Spleen (tissue), 11 donors: ENCODE measurements around the gene AHCYL2. TPM values are rescaled to one million over a fixed set of nuclear protein-coding genes. Genes with fewer than 3 reads are reported as not detected.

Experiments
- DNase-seq: peaks from one replicate; pipeline ENCODE4 v3.0.0-alpha.2; 2020
- H3K27ac ChIP-seq, 8 donors: fragments of 200-600 bp; sonication (generic) in 7 of 8; 1 replicate in 4 of 8; 2 replicates in 4 of 8; pipeline versions ENCODE4 v1.5.0 to v1.8.0; 2016 to 2021; ENCODE audit warnings: inconsistent platforms in 4 of 8, mild to moderate bottlenecking in 4 of 8, moderate library complexity in 1 of 8
- H3K27me3 ChIP-seq, 7 donors: fragments of 200-600 bp; sonication (generic) in 6 of 7; replicated peaks in 1 of 7; 1 replicate in 4 of 7; 2 replicates in 3 of 7; pipeline versions ENCODE4 v1.5.0 to v1.8.0; 2016 to 2021; ENCODE audit warnings: inconsistent platforms in 3 of 7, mild to moderate bottlenecking in 1 of 7
- H3K36me3 ChIP-seq, 6 donors: fragments of 200-600 bp; sonication (generic) in 5 of 6; 1 replicate in 4 of 6; 2 replicates in 2 of 6; pipeline versions ENCODE4 v1.5.0 to v1.8.0; 2016 to 2021; ENCODE audit warnings: inconsistent platforms in 2 of 6
- H3K4me1 ChIP-seq, 6 donors: fragments of 200-600 bp; sonication (generic) in 5 of 6; 1 replicate in 3 of 6; 2 replicates in 3 of 6; pipeline versions ENCODE4 v1.5.0 to v1.8.0; 2016 to 2021; ENCODE audit warnings: inconsistent platforms in 3 of 6
- H3K4me3 ChIP-seq, 8 donors: fragments of 200-600 bp; sonication (generic) in 7 of 8; 1 replicate in 4 of 8; 2 replicates in 4 of 8; pipeline versions ENCODE4 v1.5.0 to v1.8.0; 2016 to 2021; ENCODE audit warnings: inconsistent platforms in 4 of 8, mild to moderate bottlenecking in 4 of 8, moderate library complexity in 2 of 8
- H3K9me3 ChIP-seq, 8 donors: fragments of 200-600 bp; sonication (generic) in 7 of 8; 1 replicate in 4 of 8; 2 replicates in 4 of 8; pipeline versions ENCODE4 v1.5.0 to v1.8.0; 2016 to 2021; ENCODE audit warnings: inconsistent platforms in 4 of 8
- CTCF ChIP-seq, 11 experiments: fragments of 200-600 bp in 7 of 11; fragments of 450-650 bp in 4 of 11; sonication (generic) in 4 of 11; IDR thresholded peaks in 8 of 11; conservative IDR thresholded peaks in 3 of 11; 1 replicate in 7 of 11; 2 replicates in 4 of 11; pipeline versions ENCODE4 v1.4.0 to v1.8.0; 2016 to 2021; ENCODE audit warnings: antibody characterized with exemption in 11 of 11, inconsistent platforms in 4 of 11, mild to moderate bottlenecking in 1 of 11
- POLR2A ChIP-seq, 3 donors: fragments of 450-650 bp; IDR thresholded peaks; one replicate each; pipeline ENCODE4 v1.5.1; 2017; ENCODE audit warnings: antibody characterized with exemption in 3 of 3, mild to moderate bottlenecking in 1 of 3
- POLR2AphosphoS5 ChIP-seq, 3 donors: sonication (generic); formaldehyde crosslinking; IDR thresholded peaks; one replicate each; pipeline ENCODE4 v1.5.1; 2017; ENCODE audit warnings: antibody characterized with exemption in 3 of 3
- WGBS, 5 donors: extraction: QIAGEN DNeasy Blood & Tissue Kit in 3 of 5; methylation state at CpG; one replicate each; pipeline versions ENCODE4 v1.1.5 to v1.1.7; 2013 to 2018; 5-methylcytosine and 5-hydroxymethylcytosine counted together
- intact Hi-C: fragments of 100-400 bp; cut with DNase I; formaldehyde crosslinking; loops from one replicate; pipeline ENCODE4 v1.15.0; 2023; ENCODE audit warnings: low total_unique reads
- polyA plus RNA-seq, 3 donors: library from polyadenylated mRNA; stranded (reverse); fragments of 200-250 nt; gene quantifications; one replicate each; pipeline ENCODE4 v1.2.1, GENCODE V29; 2013
- total RNA-seq, 7 donors: library from RNA; depleted of rRNA in 3 of 7; stranded (reverse); fragments of >200 nt in 3 of 7; fragmentation: NEBNext Ultra II Directional in 4 of 7; extraction: Animal tissue kit (Norgen Biotek cat#: 25700) in 4 of 7; gene quantifications; one replicate each; pipeline versions ENCODE4 v1.1.0 to v1.2.1, GENCODE V29; 2016 to 2021
- donor health status: healthy with polysubstance abuse.
- donor health status: DM: no; HTN: no; CAD: no; lungs with moderate emphysema.
- donor health status: DM: no; HTN: no; CAD: no.
- donor health status: Bipolar disorder and iron deficiency.
- donor health status: healthy.
- donor health status: DM: no; HTN: no; CAD: no.
- donor health status: DM: yes; HTN: yes; CAD: no.

The AHCYL2 gene
- total and polyA plus RNA-seq, 10 donors = 3.1 to 20.1 (median 17.8) TPM

DNA sequence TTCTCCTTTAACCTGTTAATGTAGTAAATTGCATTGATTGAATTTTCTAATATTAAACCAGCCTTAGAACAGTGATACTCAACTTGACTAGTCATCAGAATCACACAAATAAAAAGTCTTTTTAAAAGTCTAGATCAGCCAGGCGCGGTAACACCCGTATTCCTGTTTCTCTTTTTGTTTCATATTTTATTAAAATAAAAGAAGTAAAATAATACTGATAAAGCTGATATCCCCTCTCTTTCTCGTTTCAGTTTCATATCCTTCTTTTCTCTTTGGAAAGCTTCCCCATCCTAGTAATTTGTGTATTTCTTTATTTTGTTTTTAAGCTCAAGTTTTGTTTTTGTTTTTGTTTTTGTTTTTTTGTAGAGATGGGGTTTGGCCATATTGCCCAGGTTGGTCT lies 27.1 kb upstream of the AHCYL2 start:
- peaks cover 0 to 4% (median 0%) of the 10 kb centered on the region in 6 donors for H3K4me1 ChIP-seq
- no peaks in the 10 kb centered on the region for H3K9me3 ChIP-seq
- no peak overlapping the region for H3K4me3 ChIP-seq
- DNase-seq = no peak
- intact Hi-C loops = no loop called here
- H3K27me3 ChIP-seq = no peaks in the 10 kb centered on the region
- TF ChIP-seq CTCF (IDR thresholded peaks at IDR 0.05 in 8 of 11, conservative IDR thresholded peaks at IDR 0.05 in 3 of 11) (no peak), POLR2A (IDR thresholded peaks at IDR 0.05) (no peak)
- no peaks in the 10 kb centered on the region for H3K36me3 ChIP-seq
- 64 to 78% (median 70%) methylated on average over 4 of the region's 4 CpGs for WGBS, 5 donors
- no peak overlapping the region for H3K27ac ChIP-seq

DNA sequence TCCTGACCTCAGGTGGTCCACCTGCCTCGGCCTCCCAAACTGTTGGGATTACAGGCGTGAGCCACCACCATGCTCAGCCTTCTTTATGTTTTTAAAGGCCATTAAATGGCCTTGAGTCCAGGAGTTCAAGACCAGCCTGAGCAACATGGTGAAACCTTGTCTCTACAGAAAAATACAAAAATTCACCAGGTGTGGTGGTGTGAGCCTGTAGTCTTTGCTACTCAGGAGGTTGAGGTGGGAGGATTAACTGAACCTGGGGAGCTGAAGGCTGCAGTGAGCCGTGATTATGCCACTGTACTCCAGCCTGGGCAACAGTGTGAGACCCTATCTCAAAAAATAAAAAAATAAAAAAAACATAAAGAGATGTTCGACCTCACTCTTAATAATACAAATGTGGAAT lies 25.4 kb upstream of the AHCYL2 start:
- intact Hi-C loops = no loop called here
- no peak overlapping the region for H3K4me3 ChIP-seq

GRCh38 chr7:129202058-129202777 lies 22.6 kb upstream of the AHCYL2 start:
- WGBS, 5 donors = 60 to 83% (median 71%) methylated on average over 7 to 8 of the region's 8 CpGs
- peaks cover 0 to 4% (median 0%) of the 10 kb centered on the region in 6 donors for H3K4me1 ChIP-seq
- no peak for DNase-seq

More for the DNA sequence above, 25.4 kb upstream of the AHCYL2 start:
- no peak overlapping the region for H3K27ac ChIP-seq
- no peaks in the 10 kb centered on the region for H3K36me3 ChIP-seq
- TF ChIP-seq CTCF (IDR thresholded peaks at IDR 0.05 in 8 of 11, conservative IDR thresholded peaks at IDR 0.05 in 3 of 11) = no peak
- no peak for TF ChIP-seq POLR2A (IDR thresholded peaks at IDR 0.05)
- TF ChIP-seq POLR2AphosphoS5 (IDR thresholded peaks at IDR 0.05) = no peak
- H3K9me3 ChIP-seq = no peaks in the 10 kb centered on the region
- no peaks in the 10 kb centered on the region for H3K27me3 ChIP-seq
- H3K4me1 ChIP-seq = peaks cover 0 to 4% (median 0%) of the 10 kb centered on the region in 6 donors
- no peak for DNase-seq
- 91 to 98% (median 93%) methylated on average over 4 of the region's 4 CpGs for WGBS, 5 donors

More at GRCh38 chr7:129202058-129202777, 22.6 kb upstream of the AHCYL2 start:
- Histone ChIP-seq H3K27me3 (no peaks in the 10 kb centered on the region), H3K36me3 (no peaks in the 10 kb centered on the region), H3K4me3 (no peak overlapping the region), H3K27ac (no peak overlapping the region), H3K9me3 (no peaks in the 10 kb centered on the region)
- intact Hi-C loops = no loop called here
- no peak for TF ChIP-seq POLR2AphosphoS5 (IDR thresholded peaks at IDR 0.05)
- no peak for TF ChIP-seq POLR2A (IDR thresholded peaks at IDR 0.05)
- TF ChIP-seq CTCF (IDR thresholded peaks at IDR 0.05 in 8 of 11, conservative IDR thresholded peaks at IDR 0.05 in 3 of 11) = no peak
